NB4 (cell line): ENCODE measurements around the gene UNK.

ENCODE experiments used
- CTCF ChIP-seq: IDR thresholded peaks from one replicate; pipeline ENCODE4 v1.5.1; 2012; ENCODE audit warnings: low read depth, low read length
- MYC ChIP-seq: IDR thresholded peaks from 2 replicates; pipeline ENCODE4 v1.6.1; 2011; ENCODE audit warnings: low read depth, low read length
- POLR2A ChIP-seq: IDR thresholded peaks from 2 replicates; pipeline ENCODE4 v1.6.1; 2011; ENCODE audit warnings: mild to moderate bottlenecking; ENCODE audit not compliant: insufficient read length; ENCODE audit errors: extremely low read depth
- TF ChIP-seq, protein P1 (sequence below): IDR thresholded peaks from 2 replicates; pipeline ENCODE4 v1.6.1; 2011; ENCODE audit warnings: low read depth, low read length

DNA sequence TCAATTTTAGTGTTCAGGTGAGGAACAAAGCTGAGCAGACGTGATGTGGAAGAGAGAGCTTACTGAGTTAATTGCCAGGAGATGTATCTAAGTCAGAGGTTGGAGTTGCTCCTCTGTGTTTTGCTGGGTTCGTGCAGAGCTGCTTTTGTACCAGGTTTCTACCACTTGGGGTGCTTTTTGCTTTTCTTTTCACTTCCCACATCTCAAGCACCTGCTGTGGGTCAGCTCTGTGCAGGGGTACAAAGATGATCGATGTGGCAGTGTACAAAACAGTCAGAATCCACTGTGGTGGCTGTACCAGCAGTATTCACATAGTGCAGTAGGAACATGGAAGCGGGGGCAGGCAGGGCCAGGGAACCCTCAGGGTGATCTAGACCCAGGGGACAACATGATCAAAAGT is 14.8 kb downstream of the UNK start:
- TF ChIP-seq CTCF (no peak), POLR2A (no peak), MYC (no peak)
- TF ChIP-seq, protein P1, sequence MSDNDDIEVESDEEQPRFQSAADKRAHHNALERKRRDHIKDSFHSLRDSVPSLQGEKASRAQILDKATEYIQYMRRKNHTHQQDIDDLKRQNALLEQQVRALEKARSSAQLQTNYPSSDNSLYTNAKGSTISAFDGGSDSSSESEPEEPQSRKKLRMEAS, result no peak
